Fibroblast of the conjunctiva (primary cell): Measurements from ENCODE around the gene CYB561D2.

Experiments used
- DNase-seq: peaks from one replicate; pipeline ENCODE4 v3.0.0-alpha.2; 2010; ENCODE audit warnings: low read depth

Gene CYB561D2

DNA sequence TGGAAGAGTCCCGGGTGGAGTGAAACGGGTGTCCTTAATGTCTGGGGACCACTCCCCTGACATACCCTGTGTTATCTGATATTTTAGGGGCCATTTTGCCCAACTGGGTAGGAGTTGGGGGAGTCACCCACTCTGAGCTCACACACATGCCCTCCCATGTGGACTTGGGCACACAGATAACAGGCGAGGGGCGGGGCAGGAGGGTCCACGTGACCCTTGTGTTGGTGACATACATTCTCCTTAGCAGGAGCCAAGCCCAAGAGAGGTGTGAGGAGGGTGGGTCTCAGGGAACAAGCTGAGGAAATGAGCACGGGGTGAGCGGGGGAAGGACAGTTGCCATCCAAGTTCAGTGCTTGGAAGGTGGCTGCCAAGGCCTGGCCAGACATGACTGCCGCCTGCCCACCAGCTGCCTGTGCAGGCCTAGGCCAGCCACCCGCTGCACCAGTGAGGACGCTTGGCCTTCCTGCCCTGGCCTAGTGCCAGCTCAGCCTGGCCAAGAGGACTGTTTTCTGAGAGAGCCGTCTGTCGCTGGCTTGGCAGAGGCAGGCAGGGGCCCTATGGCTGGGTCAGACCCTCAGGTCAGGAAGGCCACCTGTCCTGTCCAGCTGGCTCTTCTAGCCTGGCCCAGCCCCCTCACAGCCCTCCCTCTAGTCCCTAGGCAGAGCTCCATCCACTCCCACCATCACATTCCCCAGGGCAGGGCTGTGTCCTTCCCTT lies 40.0 kb downstream of the CYB561D2 start:
- no peak for DNase-seq

DNA sequence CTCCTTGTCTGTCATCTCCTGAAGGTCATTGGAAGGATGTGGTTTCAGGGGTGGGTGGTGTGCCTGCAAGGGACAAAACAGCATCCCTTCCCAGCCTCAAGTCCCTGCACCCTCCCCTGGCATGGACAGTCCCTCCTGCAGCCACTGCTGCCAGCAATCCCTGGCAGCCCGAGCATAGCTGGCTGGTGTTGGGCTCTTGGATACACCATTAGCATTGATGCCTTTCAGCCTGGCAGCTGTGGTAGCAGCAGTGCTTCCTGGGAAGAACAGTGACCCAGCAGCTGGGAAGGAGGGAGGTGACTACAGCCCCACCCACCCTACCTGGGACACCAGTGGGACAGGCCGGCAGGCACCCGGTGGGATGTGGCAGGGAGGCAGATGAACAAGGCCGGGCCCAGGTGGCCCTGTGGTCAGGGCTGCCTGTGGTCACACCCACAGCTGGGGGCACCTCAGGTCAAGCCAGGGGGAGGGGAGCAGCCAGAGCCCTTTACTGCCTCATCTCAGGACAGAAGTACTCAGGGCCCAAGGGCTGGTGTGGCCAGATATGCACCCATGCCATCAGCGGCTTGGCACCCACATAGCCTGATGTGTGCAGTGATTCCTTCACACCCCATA lies 41.5 kb downstream of the CYB561D2 start:
- DNase-seq, result no peak

GRCh38 chr3:50393061-50393460 lies 42.4 kb downstream of the CYB561D2 start:
- DNase-seq, result no peak

DNA sequence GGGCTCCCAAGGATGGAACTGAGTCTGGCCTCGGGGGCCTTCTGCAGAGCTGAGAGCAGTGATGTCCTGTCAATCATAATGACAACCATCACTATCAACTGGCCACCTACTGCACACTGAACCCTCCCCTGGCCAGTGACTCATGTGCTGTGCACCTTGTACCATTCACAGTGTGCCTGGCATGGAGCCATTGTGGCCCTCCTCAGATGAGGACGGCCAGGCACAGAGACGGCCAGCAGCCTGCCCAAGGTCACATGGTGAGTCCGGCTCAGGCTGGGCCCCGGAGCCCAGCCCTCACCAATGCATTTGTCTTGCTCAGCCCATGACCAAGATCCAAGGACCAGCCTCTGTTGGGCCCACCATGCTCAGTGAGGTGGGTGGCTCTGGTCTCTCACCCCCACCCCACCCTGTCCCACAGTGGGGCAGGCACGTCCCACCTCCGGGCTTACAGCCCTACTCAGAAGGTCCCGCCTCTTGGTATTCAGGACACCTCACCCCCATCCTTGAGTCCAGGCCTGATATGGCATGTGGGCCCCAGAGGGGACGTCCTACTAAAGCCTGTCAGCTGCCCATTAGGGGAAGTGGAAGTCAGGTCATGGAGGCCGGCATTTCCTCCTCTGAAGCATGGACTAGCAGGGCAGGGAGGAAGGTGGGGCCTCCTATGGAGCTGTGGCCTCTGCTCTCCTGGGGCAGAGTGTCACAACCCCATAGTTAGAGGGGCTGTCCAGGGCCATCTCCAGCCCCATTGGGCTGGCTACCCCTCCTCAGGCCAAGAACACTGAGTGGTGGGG lies 44.6 kb downstream of the CYB561D2 start:
- no peak for DNase-seq

- DNase-seq, result no peak
These were observed 45.8 kb downstream of the CYB561D2 start for GRCh38 chr3:50396502-50396901.

GRCh38 chr3:50401978-50402595 lies 51.4 kb downstream of the CYB561D2 start:
- no peak for DNase-seq
